ENCODE measurements around the gene KCNAB1.

The KCNAB1 gene

DNA sequence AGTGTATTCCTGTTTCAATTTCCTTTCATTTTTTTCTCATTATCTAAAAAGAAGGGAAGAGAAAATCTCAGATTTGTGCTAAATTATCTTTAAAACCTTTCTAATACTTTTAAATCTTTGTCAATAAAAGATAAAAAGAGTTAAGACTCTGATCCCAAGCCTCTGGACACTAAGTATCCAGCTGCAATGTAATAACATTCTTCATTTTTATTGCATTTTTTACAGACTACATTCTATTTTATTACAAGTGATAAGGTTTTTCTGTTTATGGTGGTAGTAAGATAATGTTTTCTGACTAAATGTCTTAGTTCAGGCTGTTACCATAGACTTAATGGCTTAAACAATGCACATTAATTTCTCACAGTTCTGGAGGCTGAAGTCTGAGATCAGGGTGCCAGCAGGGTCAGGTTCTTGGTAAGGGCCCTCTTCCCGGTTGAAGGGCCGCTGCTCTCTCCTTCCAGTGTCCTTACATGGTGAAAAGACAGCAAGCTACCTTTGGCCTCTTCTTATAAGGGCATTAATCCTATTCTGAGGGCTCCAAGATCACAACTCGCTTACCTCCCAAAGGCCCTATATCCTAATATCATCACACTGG is 19.7 kb downstream of the KCNAB1 start:
- no peak for DNase-seq

DNA sequence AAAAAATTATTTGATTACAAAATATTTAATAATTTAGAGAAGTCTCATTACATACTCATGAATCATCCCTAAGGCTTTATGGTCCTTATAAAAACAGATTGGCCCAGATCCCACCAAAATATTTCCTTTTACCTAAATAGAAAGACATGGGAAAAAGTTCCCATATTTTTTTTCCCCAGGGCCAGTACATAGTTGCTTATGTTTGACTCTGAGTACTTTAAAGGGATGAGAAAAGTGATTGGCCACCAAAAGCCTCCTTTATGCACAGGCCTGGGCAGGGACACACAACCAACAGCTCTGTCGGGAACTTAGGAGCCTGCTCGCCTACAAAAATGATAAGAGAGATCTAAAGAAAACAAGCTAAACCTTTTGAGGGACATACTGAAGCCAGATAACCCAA is 22.3 kb downstream of the KCNAB1 start:
- no peak for DNase-seq

DNA sequence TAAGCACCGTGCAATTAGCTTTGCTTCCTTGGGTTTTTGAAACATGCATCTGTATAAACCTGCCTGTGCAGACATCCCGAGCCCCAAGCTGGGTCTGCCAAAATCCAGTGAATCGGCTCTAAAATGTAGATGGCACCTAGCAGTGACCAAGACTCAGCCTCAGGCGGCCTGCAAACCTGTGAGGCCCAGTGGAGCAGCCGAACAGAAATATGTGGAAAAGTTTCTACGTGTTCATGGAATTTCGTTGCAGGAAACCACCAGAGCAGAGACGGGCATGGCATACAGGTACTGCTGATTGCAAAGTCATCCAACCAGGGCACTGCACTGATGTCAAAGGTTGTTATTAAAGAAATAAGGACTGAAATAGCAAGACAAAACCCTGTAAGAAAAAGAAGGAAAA is 22.8 kb downstream of the KCNAB1 start:
- DNase-seq: no peak

DNA sequence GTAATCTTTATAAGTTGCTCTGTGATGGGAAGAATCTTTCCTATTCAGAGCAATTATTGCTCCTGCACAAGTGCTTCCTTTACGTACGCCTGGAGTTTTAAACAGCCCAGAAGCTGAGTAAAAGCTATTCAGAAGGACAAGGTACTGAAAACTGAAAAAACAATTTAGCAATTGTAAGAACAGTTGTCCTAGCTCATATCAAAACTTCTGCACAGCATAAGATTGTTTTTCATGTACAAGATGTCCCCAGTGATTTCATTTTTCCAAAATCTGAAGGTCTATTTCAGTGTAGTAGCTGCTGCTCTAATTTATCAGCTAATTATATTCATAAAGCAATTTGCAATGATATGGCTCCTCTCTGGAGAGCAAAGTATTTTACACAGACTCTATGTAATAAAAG is 23.7 kb downstream of the KCNAB1 start:
- no peak for DNase-seq

DNA sequence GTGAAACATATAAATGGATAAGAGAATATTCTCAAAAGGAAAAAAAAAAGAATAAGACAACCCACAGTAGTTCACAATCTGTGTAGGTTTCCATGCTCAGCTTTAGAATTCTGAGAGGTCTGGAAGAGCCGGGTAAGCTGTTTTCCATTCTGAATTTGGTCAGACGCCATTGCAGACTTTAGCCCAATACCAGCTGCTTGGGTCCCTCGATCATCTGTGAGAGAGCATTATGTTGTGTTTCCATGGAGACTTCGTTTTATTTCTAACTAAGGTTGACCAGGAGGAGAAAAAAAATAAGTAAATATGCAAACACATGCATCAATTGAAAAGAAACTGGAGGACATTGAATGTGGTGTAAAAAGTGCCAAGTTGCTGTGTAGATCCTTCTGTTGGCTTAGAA is 25.5 kb downstream of the KCNAB1 start:
- DNase-seq: no peak

DNA sequence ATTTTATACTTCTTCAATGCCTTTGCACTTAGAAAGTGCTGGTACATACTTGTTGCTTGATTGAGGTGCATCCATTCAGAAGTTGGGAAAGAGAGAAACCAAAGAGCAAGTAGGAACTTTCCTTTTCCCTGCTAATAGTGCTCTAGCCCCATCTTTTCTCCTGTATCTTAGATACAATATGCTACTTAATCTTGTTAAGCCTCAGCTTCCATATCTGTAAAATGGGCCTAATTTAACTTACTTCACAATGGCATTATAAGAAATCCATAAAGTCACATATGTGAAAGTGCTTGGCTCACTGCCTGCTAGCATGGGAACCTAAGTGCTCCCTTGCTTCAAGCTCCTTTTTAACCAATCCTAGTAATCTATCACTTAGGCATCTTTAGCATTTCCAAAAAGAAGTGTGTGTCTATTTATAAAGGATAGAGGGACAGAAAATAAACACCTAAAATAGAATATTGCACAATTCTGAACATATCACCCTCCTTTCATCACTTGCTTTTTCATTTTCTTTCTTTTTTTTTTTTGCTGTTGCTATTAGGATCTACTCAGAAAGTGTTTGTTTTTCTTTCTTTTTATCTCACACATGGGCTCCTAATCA is 28.1 kb downstream of the KCNAB1 start:
- DNase-seq: no peak

DNA sequence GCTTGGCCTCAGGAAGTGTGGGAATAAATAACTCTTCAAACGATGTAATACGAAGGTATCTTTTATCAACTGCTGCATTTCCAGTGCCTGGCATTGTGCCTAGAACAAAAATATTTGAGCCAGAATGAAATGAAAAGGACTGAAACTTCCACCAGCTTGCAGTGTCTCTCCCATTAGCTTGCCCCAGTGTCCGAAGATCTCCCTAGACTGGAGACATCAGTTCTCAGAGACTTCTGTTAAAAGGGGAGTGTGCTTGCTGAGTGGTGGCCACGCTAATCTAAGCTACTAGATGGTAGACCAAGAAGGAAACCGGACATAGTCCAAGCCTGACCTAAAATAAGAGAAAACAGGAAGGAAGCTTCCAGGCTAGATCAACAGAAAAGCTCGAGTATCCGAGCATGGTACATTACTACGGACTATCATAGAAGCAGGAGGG is 28.6 kb downstream of the KCNAB1 start:
- DNase-seq: no peak

DNA sequence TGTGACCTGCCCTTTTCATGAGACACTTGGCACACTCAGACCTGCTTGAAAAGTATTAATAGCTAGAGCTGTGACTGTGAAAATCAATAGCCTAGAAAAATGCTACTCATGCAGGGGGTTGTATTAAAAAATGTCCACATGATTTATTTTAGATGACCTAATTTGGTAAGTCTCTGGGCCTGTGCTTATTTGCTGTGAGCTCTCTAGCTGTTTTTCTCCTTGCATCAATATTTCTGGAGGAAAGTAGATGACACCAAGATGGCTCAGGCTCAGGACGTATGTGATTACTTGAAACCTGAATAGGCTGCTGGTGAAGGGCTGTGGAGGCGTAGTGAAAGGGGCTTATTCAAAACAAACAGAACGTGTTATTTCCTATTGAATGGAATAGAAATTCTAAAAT is 29.5 kb downstream of the KCNAB1 start:
- no peak for DNase-seq

DNA sequence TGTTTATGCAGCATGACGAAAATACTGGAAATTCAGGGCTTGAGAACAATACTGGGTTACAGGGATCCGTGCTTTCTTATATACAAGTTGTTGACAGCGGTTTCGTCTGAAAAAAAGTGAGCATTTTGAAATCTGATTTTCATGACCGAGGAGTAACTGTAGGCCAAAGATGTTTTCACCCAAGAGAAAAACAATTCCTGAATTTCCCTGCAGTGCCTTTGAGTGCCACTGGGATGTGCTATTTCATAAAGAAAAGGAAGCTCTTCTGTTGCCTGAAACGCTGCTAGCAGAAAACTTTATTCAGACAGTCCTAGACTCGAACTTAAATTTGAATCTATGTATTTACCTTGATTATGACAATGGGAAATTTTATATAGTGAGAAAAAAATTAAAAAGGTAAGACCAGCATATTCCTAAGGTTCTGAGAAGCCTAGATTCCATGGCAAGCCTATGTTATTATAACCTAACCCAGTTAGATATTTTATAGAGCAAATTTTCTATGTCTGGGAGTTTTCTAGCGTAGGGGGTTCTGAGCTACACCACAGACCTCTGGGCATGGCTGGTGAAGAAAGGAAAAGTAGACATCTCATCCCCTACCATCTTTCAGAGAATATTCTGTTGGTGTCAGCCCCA is 30.2 kb downstream of the KCNAB1 start:
- DNase-seq: peak; percentile 62

DNA sequence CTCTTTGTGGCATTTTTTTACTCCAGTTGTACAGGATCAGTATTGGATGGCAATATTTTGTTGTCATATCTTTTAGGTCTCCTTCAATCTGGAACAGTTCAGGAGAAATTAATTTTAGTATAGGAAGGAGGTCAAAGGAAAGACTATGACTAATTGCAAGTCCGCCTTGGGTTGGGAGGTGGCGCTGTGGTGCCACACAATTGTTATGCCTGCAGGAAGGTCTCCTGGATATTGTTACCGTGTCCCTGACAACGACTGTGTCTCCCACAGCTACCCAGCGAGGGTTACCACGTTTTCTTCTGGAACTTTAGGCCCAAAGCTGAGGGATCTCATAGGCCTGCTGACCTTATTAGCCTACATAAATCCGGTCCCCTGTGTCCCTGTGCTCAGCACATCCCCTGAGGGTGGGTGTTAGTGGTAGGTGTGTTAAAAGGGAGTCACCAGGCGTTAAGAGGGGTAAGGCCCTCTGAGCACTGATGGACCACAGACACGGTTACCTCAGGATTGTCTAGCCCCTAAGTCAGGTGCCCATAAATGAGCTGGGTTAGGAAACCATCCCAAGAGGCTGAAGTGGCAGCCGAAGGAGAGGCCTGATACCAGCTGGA is 31.5 kb downstream of the KCNAB1 start:
- DNase-seq: peak; percentile 52

DNA sequence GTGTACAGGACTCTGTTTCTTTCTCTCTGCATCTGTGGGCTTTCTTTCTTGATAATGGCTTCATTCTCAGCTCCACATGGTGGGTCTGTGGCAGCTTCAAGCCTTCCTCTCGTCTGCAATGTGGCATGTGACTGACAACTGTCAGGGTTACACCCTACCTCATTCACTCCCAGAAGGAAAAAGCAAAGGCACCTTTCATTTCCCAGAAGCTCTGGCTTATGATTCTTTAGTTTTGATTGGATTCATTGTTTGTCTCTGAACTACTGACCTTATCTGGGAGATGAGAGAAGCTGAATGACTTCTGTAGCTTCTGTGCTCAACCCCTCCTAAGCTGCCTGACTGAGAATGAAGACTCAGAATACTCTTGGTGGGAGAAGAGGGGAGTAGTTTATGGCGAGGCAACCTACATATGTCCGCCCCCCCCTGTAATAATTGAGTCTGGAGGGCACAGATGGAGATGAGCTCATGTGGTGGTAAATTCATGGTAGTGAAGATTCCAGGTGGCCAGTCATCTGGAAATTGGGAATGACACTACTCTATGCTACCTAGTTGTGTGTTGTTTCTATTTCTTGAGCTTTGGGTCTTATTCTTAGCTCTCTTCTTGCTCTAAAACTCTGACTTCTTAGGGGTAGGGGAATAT is 38.4 kb downstream of the KCNAB1 start:
- no peak for DNase-seq

DNA sequence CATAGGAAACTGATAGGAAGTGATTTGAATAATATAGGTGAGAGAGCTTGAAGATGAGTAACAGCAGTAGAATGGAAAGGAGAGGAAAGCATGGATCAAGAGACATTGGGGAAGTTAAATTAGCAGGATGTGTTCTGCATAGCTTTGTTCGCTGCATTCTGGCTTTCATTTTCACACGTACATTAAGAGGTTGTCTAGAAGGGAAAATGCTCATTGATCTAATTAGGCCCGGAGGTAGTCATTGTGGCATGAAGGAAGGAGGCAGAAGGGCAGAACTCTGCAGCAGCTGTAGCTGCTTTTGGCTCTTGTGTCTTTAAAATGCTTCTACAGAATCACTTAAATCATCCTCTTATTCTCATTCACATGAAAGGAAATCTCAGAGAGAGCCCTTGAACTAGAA is 40.3 kb downstream of the KCNAB1 start:
- peak; percentile 22 for DNase-seq

DNA sequence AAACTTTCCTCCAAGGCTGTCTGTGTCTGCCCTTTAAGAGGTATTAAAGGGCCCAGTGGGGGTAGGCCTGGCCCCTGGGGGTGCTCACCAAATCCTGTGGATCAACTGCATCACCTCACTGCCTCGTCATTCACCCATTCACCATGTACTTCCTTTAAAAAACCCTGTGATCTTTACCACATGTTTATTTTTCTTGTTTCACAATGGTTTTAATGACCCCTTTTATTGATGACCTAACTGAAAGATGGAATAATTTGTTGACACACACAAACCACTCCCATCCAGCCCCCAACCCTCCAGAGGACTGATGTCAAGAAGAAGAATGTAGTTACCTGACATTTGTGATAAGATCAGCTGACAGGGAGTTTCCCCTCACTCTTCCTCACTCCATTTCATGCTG is 40.8 kb downstream of the KCNAB1 start:
- DNase-seq: peak; percentile 26

DNA sequence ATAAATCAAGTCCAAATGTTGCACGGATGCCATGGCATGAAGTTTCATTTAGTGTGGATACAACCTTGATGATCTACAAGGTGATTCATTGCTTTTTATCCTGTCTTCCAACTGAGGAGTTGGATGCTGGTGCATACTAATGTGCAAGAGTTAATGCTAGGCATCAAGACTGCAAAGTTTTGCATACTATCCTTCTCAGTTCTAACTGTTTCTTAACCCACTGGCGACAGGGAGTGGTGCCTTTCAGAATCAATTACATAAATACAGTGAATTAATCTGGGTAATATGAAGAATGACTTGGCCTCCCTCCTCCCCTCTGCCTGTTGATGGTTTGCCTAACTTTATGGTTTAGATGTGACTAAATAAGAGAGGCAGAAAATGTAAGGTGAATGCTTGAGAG is 43.5 kb downstream of the KCNAB1 start:
- DNase-seq: no peak

DNA sequence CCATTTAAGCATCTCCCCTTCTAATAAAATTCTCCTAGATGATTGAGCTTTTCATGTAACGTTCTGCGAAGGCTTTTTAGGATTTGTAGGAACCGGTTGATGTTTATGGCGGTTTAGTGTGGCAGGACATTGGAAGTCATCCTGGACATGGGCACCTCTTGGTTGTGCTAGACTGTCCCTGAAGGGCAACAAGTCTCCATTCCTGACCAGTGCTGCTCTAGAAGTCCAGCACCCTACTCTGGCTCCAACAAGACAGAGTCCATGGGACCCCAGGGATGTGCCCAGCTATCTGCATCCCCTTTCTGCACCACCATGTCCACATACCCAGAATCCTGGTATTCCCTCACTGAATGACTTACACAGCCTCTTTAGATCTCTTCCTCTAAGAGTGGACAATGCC is 46.4 kb downstream of the KCNAB1 start:
- no peak for DNase-seq

DNA sequence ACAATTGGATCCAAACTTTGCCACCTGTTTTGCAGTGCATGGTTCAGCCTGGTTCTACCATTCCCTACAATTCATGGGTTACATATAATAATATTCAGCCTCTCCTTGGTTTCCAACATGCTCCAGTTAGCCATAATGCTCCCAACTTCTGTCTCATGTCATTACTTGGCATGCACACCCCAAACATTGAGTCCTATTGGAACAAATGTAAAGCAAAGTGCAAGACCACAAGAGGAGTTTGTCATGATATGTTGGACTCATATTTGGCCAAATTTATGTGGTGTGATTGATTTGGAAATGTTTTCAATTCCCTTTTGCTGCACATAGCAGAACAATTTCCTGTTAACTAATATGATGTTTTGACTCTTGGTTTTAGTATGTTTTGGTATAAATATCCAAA is 50.2 kb downstream of the KCNAB1 start:
- DNase-seq: no peak

DNA sequence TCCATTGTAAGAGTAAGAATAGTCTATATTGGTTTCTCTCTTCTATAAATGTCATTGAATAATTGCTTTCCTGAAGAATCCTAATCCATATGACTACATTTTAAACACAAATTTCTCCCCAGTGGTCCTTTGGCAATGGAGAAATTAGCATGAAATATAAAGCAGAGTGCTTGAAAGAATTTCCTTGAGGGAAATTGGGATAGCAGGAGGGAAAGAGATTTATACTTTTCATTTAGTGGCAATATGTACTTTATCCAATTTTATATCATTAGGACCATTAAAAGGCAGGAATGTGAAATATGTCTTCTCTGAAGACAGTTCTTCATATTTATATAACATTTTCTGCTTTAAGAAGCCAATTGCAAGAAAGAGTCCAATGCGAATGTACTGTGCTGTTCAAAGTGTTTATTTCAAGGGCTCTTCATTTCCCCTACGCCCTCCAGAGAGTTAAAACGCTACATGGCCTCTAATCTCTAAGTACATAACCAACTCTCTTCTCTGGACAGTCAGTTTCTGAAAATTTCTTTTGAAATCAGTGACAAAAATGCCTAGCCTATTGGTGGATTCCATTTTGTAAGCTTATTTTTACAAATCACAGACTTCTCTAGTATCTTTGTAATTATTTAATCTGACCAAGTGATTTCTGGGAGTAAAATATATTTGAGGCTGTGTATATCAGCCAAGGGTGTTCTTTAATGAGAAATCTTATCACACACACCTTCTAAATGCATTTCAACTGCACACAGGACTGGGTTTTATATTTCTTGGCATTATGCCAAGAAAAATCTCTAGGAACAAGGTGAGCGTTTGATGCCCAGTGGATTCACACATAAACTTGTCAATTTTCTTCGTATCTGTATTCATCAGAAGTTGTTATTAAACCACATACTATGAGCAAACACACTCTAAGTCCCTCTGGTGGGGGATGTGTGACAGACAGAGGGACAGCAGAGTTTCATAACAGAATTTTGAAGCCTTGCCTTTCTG is 51.2 kb downstream of the KCNAB1 start:
- no peak for DNase-seq

DNA sequence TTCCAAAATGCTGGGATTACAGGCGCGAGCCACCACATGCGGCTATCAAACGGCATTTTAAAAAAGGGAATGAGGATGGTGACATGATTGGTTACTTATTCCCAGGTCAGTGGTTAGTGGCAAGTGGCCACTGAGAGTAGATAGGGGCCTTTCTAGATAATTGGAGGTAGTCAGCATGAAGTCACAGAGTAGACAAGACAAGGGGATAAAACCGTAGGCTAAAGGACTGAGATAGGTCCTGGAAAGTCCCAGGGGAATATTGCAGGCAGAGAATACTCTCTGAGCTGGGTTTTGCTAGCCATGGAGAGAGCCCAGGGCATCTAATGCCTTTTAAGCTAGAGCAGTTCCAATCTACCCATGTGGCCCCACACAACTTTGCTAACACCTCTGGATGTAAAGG is 52.2 kb downstream of the KCNAB1 start:
- no peak for DNase-seq

DNA sequence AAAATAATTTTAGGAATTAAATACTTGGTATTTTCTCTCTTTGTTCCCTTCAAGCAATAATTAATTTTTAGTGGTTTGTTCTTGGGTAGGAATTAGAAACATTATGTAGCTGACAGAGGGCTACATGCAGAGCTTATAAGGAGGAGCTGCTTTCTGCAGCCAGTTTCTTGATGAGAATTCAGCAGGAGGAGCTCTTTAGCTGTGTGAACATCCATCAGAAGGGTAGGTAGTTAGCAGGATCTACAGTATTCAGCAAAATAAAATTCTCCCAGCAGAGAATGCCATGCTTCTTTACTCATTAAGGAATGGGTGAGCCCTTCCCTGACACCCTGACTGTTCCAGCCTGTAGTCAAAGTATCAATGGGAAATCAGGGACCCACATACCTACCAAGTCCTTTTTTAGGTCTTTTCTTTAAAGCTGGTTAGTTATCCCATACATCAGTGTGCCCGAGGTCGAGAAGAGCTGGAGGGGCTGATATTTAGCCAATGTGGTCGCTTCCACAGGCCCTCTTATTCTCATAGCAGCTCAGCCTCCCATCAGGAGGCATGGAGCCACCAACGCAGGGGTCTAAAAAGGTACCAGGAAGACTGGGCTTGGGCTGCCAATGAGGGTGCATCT is 54.0 kb downstream of the KCNAB1 start:
- DNase-seq: no peak

DNA sequence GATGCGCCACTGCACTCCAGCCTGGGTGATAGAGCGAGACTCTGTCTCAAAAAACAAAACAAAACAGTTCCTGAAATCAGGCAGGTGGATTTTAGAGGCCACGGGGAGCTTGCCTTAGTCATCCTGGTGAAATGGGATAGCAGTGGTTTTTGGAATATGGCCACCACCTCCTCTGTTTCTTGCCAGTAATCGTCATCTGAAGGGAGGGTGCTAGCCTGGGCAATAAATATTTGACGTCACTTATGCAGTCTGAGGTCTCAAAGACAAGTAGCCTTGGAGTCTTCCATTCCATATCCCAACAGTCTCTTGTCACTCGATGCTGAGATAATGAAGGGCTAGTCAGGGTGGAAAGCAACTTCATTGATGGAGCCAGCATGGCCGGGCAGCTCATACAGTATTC is 55.2 kb downstream of the KCNAB1 start:
- no peak for DNase-seq

DNA sequence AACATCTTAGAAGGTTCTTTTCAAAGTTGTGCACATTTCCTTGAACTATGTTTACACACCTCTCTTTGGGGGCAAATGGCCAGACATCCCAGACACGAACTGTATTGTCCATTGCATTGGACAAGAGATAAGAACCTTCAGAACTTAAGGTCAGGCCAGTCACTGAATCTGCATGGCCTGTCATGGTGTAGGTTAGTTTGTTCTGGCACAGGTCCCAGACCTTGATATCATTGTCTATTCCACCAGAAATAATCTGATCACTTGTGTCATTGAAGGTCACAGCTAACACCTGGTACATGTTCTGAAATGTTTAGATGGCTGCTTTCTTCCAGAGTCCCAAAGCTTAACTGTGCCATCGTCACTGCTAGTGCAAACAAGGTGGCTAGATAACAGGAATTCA is 55.7 kb downstream of the KCNAB1 start:
- no peak for DNase-seq

DNA sequence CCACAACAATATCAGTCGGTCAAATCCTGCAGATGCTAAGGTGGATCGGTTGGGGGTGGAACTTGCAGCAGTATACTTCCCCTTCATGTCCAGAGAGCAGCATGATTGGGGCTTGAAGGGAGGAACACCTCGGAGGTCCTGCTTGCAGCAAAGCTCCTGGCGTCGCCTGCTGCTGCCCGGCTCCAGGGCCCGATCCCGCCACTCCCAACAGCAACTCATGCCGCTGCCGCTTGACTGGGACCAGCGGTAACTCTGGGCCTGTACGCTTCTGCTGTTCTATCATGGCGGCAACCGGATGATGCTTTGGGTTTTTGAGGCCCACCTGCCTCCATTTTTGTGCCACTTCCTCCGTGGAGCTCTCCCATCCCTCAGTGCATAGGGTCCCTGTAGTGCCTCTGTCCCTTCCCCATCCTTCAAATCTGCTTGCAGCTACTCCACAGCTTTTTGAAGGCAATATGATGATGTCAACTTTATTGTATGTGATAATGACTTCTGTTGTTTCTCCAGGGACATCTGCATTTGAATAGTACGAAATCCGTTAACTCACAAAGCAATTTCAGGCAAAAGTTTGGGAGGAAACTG is 56.3 kb downstream of the KCNAB1 start:
- no peak for DNase-seq
